ENCODE measurements around the gene PSMB11.

PSMB11 gene

GRCh38 chr14:23049011-23049410 is 7.0 kb downstream of the PSMB11 start:
- in situ Hi-C loops (cut with MboI; ENCODE audit: low pct_unique_long_range_greater_than_20kb, low sequenced_read_pairs, unreplicated experiment) = no loop called here
- DNase-seq (ENCODE audit: low spot score) = no peak
- TF ChIP-seq CTCF (IDR thresholded peaks at IDR 0.05; ENCODE audit: extremely low read depth, insufficient read depth, missing control alignments) = no peak

DNA sequence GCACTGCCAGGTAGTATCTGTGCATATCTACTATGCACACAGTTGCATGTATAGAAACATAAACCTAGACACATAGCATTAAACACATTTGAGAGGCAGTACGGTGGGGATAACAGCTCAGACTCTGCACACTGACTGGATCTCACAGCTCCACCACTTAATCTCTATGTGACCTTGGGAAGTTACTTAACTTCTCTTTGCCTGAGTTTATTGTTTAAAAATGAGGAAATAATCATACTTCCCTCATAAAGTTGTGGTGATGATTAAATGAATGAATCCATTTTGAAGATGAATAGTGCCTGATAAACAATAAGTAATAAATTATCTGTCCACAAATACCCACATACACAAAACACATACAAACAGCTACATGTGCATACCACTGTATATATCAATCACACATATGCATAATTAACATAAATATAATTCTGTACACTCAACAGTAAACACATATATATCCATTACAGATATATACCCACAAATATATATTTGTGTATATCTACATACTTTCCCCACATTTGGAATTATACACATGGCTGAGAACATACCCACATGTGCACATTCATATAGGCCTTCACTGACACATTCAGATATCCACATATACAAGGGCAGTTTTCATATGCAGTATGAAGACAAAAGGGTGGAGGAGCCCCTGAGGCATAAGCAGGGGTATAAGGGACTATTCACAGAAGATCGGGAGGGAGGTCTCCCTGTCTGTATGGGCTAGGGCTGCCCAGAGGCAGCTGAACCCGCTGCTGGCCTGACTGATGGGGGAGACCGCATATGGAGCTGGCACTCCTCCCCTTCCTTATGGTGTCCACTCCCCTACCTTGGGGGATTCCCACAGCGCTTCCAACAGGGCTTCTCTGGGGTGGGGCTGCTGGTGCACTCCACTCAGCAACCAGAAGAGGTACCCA is 9.4 kb downstream of the PSMB11 start:
- no peak for DNase-seq (ENCODE audit: low spot score)
- no peak for TF ChIP-seq CTCF (IDR thresholded peaks at IDR 0.05; ENCODE audit: extremely low read depth, insufficient read depth, missing control alignments)
- in situ Hi-C loops (cut with MboI; ENCODE audit: low pct_unique_long_range_greater_than_20kb, low sequenced_read_pairs, unreplicated experiment) = loop anchor here (10.0 kb wide), 1 partner anchor 77 kb away; no protein-coding TSS in a partner anchor

DNA sequence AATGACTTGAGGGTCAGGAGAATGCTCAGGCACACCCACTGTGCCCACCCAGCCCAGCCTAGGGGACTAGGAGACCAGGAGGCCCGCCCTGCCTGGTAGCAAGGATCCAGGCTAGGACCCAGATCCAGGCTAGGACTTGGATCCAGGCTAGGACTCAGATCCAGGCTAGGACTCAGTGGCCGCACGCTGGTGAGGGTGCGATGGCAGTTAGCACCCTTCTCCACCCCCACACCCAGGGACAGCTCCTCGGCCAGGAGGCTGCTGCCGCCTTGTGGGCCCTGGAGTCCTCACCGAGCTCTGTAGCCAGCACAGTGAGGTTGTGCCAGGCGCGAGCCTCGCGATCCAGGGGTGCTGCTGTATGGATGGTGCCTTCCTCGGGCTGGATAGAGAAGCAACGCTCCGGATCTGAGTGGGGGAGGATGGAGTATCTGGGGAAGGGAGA is 10.2 kb downstream of the PSMB11 start:
- no peak for TF ChIP-seq CTCF (IDR thresholded peaks at IDR 0.05; ENCODE audit: extremely low read depth, insufficient read depth, missing control alignments)
- in situ Hi-C loops (cut with MboI; ENCODE audit: low pct_unique_long_range_greater_than_20kb, low sequenced_read_pairs, unreplicated experiment) = loop anchor here (10.0 kb wide), 1 partner anchor 77 kb away; no protein-coding TSS in a partner anchor
- DNase-seq (ENCODE audit: low spot score) = no peak

DNA sequence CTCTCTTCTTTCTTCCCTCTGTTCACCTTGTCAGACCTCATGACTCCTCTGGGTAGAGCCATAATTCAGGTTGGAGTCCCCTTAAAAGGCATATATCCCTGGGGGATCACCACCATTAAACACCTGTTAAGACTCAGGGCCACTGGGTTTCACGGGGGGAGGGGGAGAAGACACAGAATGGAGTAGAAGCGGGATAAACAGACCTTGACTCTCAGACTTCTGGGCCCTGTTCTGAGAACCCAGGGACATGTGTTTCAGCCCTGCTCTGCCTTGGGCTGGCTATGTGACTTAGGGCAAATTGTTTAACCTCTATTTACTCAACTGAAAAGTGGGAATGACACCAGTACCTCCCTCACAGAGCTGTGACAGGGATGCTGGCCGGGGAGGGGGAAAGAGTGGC is 10.7 kb downstream of the PSMB11 start:
- TF ChIP-seq CTCF (IDR thresholded peaks at IDR 0.05; ENCODE audit: extremely low read depth, insufficient read depth, missing control alignments) = no peak
- no peak for DNase-seq (ENCODE audit: low spot score)
- in situ Hi-C loops (cut with MboI; ENCODE audit: low pct_unique_long_range_greater_than_20kb, low sequenced_read_pairs, unreplicated experiment) = loop anchor here (10.0 kb wide), 1 partner anchor 78 kb away; no protein-coding TSS in a partner anchor

GRCh38 chr14:23053426-23053825 is 11.4 kb downstream of the PSMB11 start:
- DNase-seq (ENCODE audit: low spot score) = no peak
- TF ChIP-seq CTCF (IDR thresholded peaks at IDR 0.05; ENCODE audit: extremely low read depth, insufficient read depth, missing control alignments) = no peak
- in situ Hi-C loops (cut with MboI; ENCODE audit: low pct_unique_long_range_greater_than_20kb, low sequenced_read_pairs, unreplicated experiment) = loop anchor here (10.0 kb wide), 1 partner anchor 79 kb away; no protein-coding TSS in a partner anchor

GRCh38 chr14:23054000-23054811 is 12.2 kb downstream of the PSMB11 start:
- DNase-seq (ENCODE audit: low spot score) = peak; percentile 62
- TF ChIP-seq CTCF (IDR thresholded peaks at IDR 0.05; ENCODE audit: extremely low read depth, insufficient read depth, missing control alignments) = peak; percentile 46
- in situ Hi-C loops (cut with MboI; ENCODE audit: low pct_unique_long_range_greater_than_20kb, low sequenced_read_pairs, unreplicated experiment) = loop anchor here (10.0 kb wide), 1 partner anchor 79 kb away; no protein-coding TSS in a partner anchor
